NCI-H1436 treated with DMSO at 0.1 percent for 48 hours (cell line): ENCODE measurements around the gene CTNNB1.

Experiments used
- DNase-seq: peaks from one replicate; lab custom pipeline; 2025; lab: John Stamatoyannopoulos, UW

CTNNB1 gene

GRCh38 chr3:41198950-41199865, at the start of gene CTNNB1:
CTNNB1 (plus strand) TSS chr3:41199505; CDS start chr3:41224069, 24,564 bp downstream.
- peak; percentile 13 for DNase-seq

- no peak for DNase-seq
Observed at GRCh38 chr3:41155834-41156233, 43.5 kb upstream of the CTNNB1 start.

GRCh38 chr3:41158947-41159346, 40.4 kb upstream of the CTNNB1 start:
- no peak for DNase-seq

- no peak for DNase-seq
Observed at GRCh38 chr3:41159588-41160189, 39.6 kb upstream of the CTNNB1 start.

- no peak for DNase-seq
Observed at GRCh38 chr3:41162541-41162940, 36.8 kb upstream of the CTNNB1 start.

- no peak for DNase-seq
Observed at GRCh38 chr3:41163006-41163405, 36.3 kb upstream of the CTNNB1 start.

- no peak for DNase-seq
Observed at GRCh38 chr3:41163421-41163820, 35.9 kb upstream of the CTNNB1 start.

- DNase-seq, result no peak
Observed at GRCh38 chr3:41164777-41165176, 34.5 kb upstream of the CTNNB1 start.

- no peak for DNase-seq
Observed at GRCh38 chr3:41167722-41168497, 31.4 kb upstream of the CTNNB1 start.

GRCh38 chr3:41169023-41169422, 30.3 kb upstream of the CTNNB1 start:
- DNase-seq, result no peak

GRCh38 chr3:41173926-41174885, 25.1 kb upstream of the CTNNB1 start:
- DNase-seq, result no peak

GRCh38 chr3:41175365-41175764, 23.9 kb upstream of the CTNNB1 start:
- no peak for DNase-seq

GRCh38 chr3:41176596-41176995, 22.7 kb upstream of the CTNNB1 start:
- DNase-seq, result no peak

- no peak for DNase-seq
Observed at GRCh38 chr3:41178576-41178975, 20.7 kb upstream of the CTNNB1 start.

- DNase-seq, result no peak
Observed at GRCh38 chr3:41180396-41180795, 18.9 kb upstream of the CTNNB1 start.

- DNase-seq, result no peak
Observed at GRCh38 chr3:41182504-41183059, 16.7 kb upstream of the CTNNB1 start.

- no peak for DNase-seq
Observed at GRCh38 chr3:41184394-41184793, 14.9 kb upstream of the CTNNB1 start.

- DNase-seq, result no peak
Observed at GRCh38 chr3:41186297-41186696, 13.0 kb upstream of the CTNNB1 start.

- no peak for DNase-seq
Observed at GRCh38 chr3:41188306-41188705, 11.0 kb upstream of the CTNNB1 start.

- DNase-seq, result no peak
Observed at GRCh38 chr3:41190509-41191284, 8.6 kb upstream of the CTNNB1 start.
